Stomach (tissue), 4 donors: Measurements from ENCODE around the gene CAPN2.

Experiments used
- CTCF ChIP-seq, 7 experiments: fragments of 450-650 bp in 4 of 7; fragments of 200-600 bp in 3 of 7; sonication (generic) in 3 of 7; IDR thresholded peaks; one replicate each; pipeline ENCODE4 v1.5.1; 2016 to 2019; ENCODE audit warnings: antibody characterized with exemption in 7 of 7, control low read depth in 2 of 7, mild to moderate bottlenecking in 1 of 7
- EP300 ChIP-seq: sonication (generic); formaldehyde crosslinking; IDR thresholded peaks from one replicate; pipeline ENCODE4 v1.6.1; 2017; ENCODE audit warnings: antibody characterized with exemption
- POLR2A ChIP-seq, 4 donors: fragments of 450-650 bp; IDR thresholded peaks; one replicate each; pipeline ENCODE4 v1.6.1; 2016; ENCODE audit warnings: antibody characterized with exemption in 4 of 4, control low read depth in 2 of 4, mild to moderate bottlenecking in 1 of 4, moderate library complexity in 1 of 4
- POLR2AphosphoS5 ChIP-seq, 3 donors: sonication (generic); formaldehyde crosslinking; IDR thresholded peaks; one replicate each; pipeline ENCODE4 v1.6.1; 2016; ENCODE audit warnings: antibody characterized with exemption in 3 of 3

GRCh38 chr1:223670458-223671159 is 41.7 kb upstream of the CAPN2 start:
- TF ChIP-seq CTCF (IDR thresholded peaks at IDR 0.05) (peak in 4 of 7 experiments; percentile 31 to 57 (median 46)), POLR2A (IDR thresholded peaks at IDR 0.05) (no peak), EP300 (no peak), POLR2AphosphoS5 (IDR thresholded peaks at IDR 0.05) (no peak)
